ENCODE data around the gene SLC30A7.

SLC30A7 gene

GRCh38 chr1:100968621-100969020 lies 72.7 kb downstream of the SLC30A7 start:
- TF ChIP-seq ESRRG (CRISPR knock-in tag; IDR thresholded peaks at IDR 0.05) (no peak), CREB5 (CRISPR knock-in tag; IDR thresholded peaks at IDR 0.05; ENCODE audit: low read depth) (no peak)
- ATAC-seq, result no peak

- ATAC-seq, result no peak
- TF ChIP-seq TCF4 (CRISPR knock-in tag; IDR thresholded peaks at IDR 0.05; ENCODE audit: borderline replicate concordance), result no peak
- no peak for TF ChIP-seq TSHZ2 (CRISPR knock-in tag; IDR thresholded peaks at IDR 0.05)
- TF ChIP-seq OSR1 (CRISPR knock-in tag; IDR thresholded peaks at IDR 0.05), result no peak
- no peak for TF ChIP-seq ZNF70 (CRISPR knock-in tag; IDR thresholded peaks at IDR 0.05)
- TF ChIP-seq ISL1 (CRISPR knock-in tag; IDR thresholded peaks at IDR 0.05), result no peak
- TF ChIP-seq TOX (CRISPR knock-in tag; IDR thresholded peaks at IDR 0.05; ENCODE audit: borderline replicate concordance), result no peak
- no peak for TF ChIP-seq ZFP3 (CRISPR knock-in tag; IDR thresholded peaks at IDR 0.05)
- no peak for TF ChIP-seq ZNF8 (CRISPR knock-in tag; IDR thresholded peaks at IDR 0.05)
- no peak for TF ChIP-seq GLIS3 (CRISPR knock-in tag; IDR thresholded peaks at IDR 0.05)
- no peak for TF ChIP-seq PPARA (CRISPR knock-in tag; IDR thresholded peaks at IDR 0.05; ENCODE audit: borderline replicate concordance)
- TF ChIP-seq ESRRG (CRISPR knock-in tag; IDR thresholded peaks at IDR 0.05), result no peak
- TF ChIP-seq, protein P1, sequence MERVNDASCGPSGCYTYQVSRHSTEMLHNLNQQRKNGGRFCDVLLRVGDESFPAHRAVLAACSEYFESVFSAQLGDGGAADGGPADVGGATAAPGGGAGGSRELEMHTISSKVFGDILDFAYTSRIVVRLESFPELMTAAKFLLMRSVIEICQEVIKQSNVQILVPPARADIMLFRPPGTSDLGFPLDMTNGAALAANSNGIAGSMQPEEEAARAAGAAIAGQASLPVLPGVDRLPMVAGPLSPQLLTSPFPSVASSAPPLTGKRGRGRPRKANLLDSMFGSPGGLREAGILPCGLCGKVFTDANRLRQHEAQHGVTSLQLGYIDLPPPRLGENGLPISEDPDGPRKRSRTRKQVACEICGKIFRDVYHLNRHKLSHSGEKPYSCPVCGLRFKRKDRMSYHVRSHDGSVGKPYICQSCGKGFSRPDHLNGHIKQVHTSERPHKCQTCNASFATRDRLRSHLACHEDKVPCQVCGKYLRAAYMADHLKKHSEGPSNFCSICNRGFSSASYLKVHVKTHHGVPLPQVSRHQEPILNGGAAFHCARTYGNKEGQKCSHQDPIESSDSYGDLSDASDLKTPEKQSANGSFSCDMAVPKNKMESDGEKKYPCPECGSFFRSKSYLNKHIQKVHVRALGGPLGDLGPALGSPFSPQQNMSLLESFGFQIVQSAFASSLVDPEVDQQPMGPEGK (CRISPR knock-in tag; IDR thresholded peaks at IDR 0.05; ENCODE audit: borderline replicate concordance), result no peak
- no peak for TF ChIP-seq CREB5 (CRISPR knock-in tag; IDR thresholded peaks at IDR 0.05; ENCODE audit: low read depth)
- TF ChIP-seq, protein P2, sequence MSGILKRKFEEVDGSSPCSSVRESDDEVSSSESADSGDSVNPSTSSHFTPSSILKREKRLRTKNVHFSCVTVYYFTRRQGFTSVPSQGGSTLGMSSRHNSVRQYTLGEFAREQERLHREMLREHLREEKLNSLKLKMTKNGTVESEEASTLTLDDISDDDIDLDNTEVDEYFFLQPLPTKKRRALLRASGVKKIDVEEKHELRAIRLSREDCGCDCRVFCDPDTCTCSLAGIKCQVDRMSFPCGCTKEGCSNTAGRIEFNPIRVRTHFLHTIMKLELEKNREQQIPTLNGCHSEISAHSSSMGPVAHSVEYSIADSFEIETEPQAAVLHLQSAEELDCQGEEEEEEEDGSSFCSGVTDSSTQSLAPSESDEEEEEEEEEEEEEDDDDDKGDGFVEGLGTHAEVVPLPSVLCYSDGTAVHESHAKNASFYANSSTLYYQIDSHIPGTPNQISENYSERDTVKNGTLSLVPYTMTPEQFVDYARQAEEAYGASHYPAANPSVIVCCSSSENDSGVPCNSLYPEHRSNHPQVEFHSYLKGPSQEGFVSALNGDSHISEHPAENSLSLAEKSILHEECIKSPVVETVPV (CRISPR knock-in tag; IDR thresholded peaks at IDR 0.05), result no peak
Observed at GRCh38 chr1:100969327-100969726, 73.4 kb downstream of the SLC30A7 start.

DNA sequence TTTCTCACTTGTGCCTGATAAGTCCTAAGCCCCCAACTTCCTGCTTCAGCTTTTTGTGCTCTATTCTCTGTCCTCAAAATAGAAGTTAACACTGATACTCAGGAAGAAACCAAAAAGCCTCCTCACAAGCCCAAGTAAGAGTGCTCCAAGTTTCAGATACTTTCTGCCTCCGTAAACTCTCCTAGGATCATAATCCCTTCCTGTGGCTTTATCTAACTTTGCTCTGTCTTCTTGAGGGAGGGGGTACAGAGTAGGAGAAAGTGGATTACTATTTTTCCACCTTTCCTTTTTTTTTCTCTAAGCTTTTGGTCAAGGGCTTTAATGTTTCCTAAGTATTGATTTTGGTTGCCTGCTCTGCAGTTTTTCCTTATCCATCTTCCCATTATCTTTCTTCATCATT lies 75.1 kb downstream of the SLC30A7 start:
- ATAC-seq, result no peak
- TF ChIP-seq, protein P3, sequence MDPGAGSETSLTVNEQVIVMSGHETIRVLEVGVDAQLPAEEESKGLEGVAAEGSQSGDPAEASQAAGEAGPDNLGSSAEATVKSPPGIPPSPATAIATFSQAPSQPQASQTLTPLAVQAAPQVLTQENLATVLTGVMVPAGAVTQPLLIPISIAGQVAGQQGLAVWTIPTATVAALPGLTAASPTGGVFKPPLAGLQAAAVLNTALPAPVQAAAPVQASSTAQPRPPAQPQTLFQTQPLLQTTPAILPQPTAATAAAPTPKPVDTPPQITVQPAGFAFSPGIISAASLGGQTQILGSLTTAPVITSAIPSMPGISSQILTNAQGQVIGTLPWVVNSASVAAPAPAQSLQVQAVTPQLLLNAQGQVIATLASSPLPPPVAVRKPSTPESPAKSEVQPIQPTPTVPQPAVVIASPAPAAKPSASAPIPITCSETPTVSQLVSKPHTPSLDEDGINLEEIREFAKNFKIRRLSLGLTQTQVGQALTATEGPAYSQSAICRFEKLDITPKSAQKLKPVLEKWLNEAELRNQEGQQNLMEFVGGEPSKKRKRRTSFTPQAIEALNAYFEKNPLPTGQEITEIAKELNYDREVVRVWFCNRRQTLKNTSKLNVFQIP (CRISPR knock-in tag; IDR thresholded peaks at IDR 0.05; ENCODE audit: borderline replicate concordance, low read depth), result no peak
- TF ChIP-seq OSR1 (CRISPR knock-in tag; IDR thresholded peaks at IDR 0.05), result no peak
- TF ChIP-seq, protein P2 (CRISPR knock-in tag; IDR thresholded peaks at IDR 0.05), result no peak
- TF ChIP-seq ESRRG (CRISPR knock-in tag; IDR thresholded peaks at IDR 0.05), result no peak
